ENCODE results near the gene PPP1R18.

DNA sequence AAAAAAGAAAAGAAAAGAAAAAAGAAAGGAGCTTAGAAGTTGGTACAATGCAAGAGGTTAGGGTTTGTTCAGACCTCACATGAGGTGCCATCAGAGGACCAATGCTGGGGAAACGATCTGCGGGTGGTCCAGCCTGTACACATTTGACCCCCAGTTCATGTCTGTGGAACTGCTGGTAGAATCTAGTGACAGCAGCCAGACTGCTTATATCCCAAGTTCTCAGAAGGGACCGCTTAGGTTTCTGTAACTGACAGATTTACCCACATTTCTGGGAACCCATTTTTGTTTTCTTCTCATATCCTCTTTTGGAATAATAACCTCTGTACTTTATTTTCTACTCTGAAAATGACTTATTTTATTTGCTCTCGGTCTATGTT, 4.7 kb downstream of the PPP1R18 start:
- TF ChIP-seq CTCF (IDR thresholded peaks at IDR 0.05; ENCODE audit: poor library complexity) (no peak), EZH2 (IDR thresholded peaks at IDR 0.05; ENCODE audit: borderline replicate concordance) (no peak)

Measured in hepatocyte (in vitro differentiated cells).